GM23248 (cell line): ENCODE results near the gene TRIP4. TPM values are rescaled to one million over a fixed set of nuclear protein-coding genes. Genes with fewer than 3 reads are reported as not detected.
"Not testable (repeated sequence)": the region's sequence is repeated elsewhere in the genome, so short reads cannot be mapped to it uniquely, and the experiment has no call there.

Experiments used
- DNase-seq: peaks from one replicate; pipeline ENCODE4 v3.0.0-alpha.2; 2015
- H2AFZ ChIP-seq: fragments of 200-600 bp; sonication (generic); 2 replicates; pipeline ENCODE4 v1.6.1; 2016; ENCODE audit warnings: antibody characterized with exemption
- H3F3A ChIP-seq: fragments of 200-600 bp; sonication (generic); 2 replicates; pipeline ENCODE4 v1.6.1; 2016; ENCODE audit warnings: mild to moderate bottlenecking, antibody characterized with exemption, mixed run types; ENCODE audit not compliant: insufficient read depth
- H3K27ac ChIP-seq: fragments of 200-600 bp; sonication (generic); 2 replicates; pipeline ENCODE4 v1.5.1; 2016; ENCODE audit warnings: mild to moderate bottlenecking
- H3K27me3 ChIP-seq: fragments of 200-600 bp; sonication (generic); replicated peaks from 2 replicates; pipeline ENCODE4 v1.6.1; 2016; ENCODE audit warnings: mild to moderate bottlenecking; ENCODE audit not compliant: insufficient read depth
- H3K36me3 ChIP-seq: fragments of 200-600 bp; sonication (generic); 2 replicates; pipeline ENCODE4 v1.6.1; 2016; ENCODE audit warnings: low read depth, mild to moderate bottlenecking
- H3K4me1 ChIP-seq: fragments of 200-600 bp; sonication (generic); 2 replicates; pipeline ENCODE4 v1.6.1; 2016; ENCODE audit warnings: mild to moderate bottlenecking; ENCODE audit not compliant: insufficient read depth
- H3K4me2 ChIP-seq: fragments of 200-600 bp; sonication (generic); one replicate; pipeline ENCODE4 v1.6.1; 2016; ENCODE audit warnings: mild to moderate bottlenecking; ENCODE audit not compliant: unreplicated experiment
- H3K4me3 ChIP-seq: fragments of 200-600 bp; sonication (generic); 2 replicates; pipeline ENCODE4 v1.5.1; 2016; ENCODE audit warnings: mild to moderate bottlenecking
- H3K79me2 ChIP-seq: fragments of 200-600 bp; sonication (generic); 2 replicates; pipeline ENCODE4 v1.6.1; 2016; ENCODE audit warnings: mild to moderate bottlenecking; ENCODE audit not compliant: insufficient read depth
- H3K9ac ChIP-seq: fragments of 200-600 bp; sonication (generic); 2 replicates; pipeline ENCODE4 v1.6.1; 2016; ENCODE audit warnings: mild to moderate bottlenecking
- H3K9me2 ChIP-seq: fragments of 200-600 bp; sonication (generic); 2 replicates; pipeline ENCODE4 v1.6.1; 2016; ENCODE audit warnings: mixed run types, mild to moderate bottlenecking, moderate library complexity; ENCODE audit not compliant: insufficient read depth
- H3K9me3 ChIP-seq: fragments of 200-600 bp; sonication (generic); one replicate; pipeline ENCODE4 v1.6.1; 2017; ENCODE audit warnings: low read depth
- H4K20me1 ChIP-seq: fragments of 200-600 bp; sonication (generic); 2 replicates; pipeline ENCODE4 v1.6.0; 2016; ENCODE audit not compliant: insufficient read depth
- EZH2 ChIP-seq: fragments of 200-600 bp; sonication (generic); IDR thresholded peaks from 2 replicates; pipeline ENCODE4 v1.6.1; 2018; ENCODE audit warnings: antibody characterized with exemption, mild to moderate bottlenecking; ENCODE audit not compliant: insufficient read depth, poor library complexity, severe bottlenecking
- EZH2phosphoT487 ChIP-seq: fragments of 200-600 bp; sonication (generic); IDR thresholded peaks from 2 replicates; pipeline ENCODE4 v1.6.1; 2018; ENCODE audit warnings: antibody characterized with exemption, moderate library complexity, mild to moderate bottlenecking, low read depth; ENCODE audit not compliant: insufficient read depth
- WGBS, 2 experiments: methylation state at CpG; one replicate each; pipeline ENCODE4 v1.1.6; 2015 to 2017; ENCODE audit warnings: low lambda C conversion rate in 2 of 2, low coverage in 1 of 2; ENCODE audit errors: missing lambda C conversion rate in 2 of 2; 5-methylcytosine and 5-hydroxymethylcytosine counted together
- in situ Hi-C: fragments of 300-500 bp; cut with MboI; formaldehyde crosslinking; loops from 2 replicates; pipeline ENCODE4 v1.15.0; 2020
- polyA plus RNA-seq: library from polyadenylated mRNA; unstranded; fragments of >200 nt; fragmentation: Nextera tagmentation; extraction: Ambion mirVana; gene quantifications from 2 replicates; pipeline ENCODE4 v1.2.1, GENCODE V29; 2016
- total RNA-seq: library from RNA; depleted of rRNA; stranded (reverse); fragments of >200 nt; shearing (Covaris generic); gene quantifications from 2 replicates; pipeline ENCODE4 v1.2.3, GENCODE V29; 2014

Gene TRIP4
- total and polyA plus RNA-seq, 2 experiments from 2014 or later = 6.9 to 32.9 TPM

GRCh38 chr15:64485796-64486195, 98.2 kb downstream of the TRIP4 start:
- no peaks in the 10 kb centered on the region for H3K4me1 ChIP-seq
- H3K79me2 ChIP-seq = peaks cover 98% of the 10 kb centered on the region
- H3K9me2 ChIP-seq = no peaks in the 10 kb centered on the region
- no peak overlapping the region for H3K9ac ChIP-seq
- no peaks in the 10 kb centered on the region for H3K27me3 ChIP-seq
- TF ChIP-seq EZH2 (no peak), EZH2phosphoT487 (no peak)
- no peaks in the 10 kb centered on the region; the same call in 1 of the 2 replicates for H3F3A ChIP-seq
- H3K4me2 ChIP-seq = no peak overlapping the region
- H2AFZ ChIP-seq = no peak overlapping the region
- no peak overlapping the region for H3K4me3 ChIP-seq
- H3K36me3 ChIP-seq = no peaks in the 10 kb centered on the region
- no peaks in the 10 kb centered on the region; the same call in 1 of the 2 replicates for H4K20me1 ChIP-seq
- no peak overlapping the region for H3K27ac ChIP-seq
- in situ Hi-C loops = no loop called here
- no peak for DNase-seq
- no peaks in the 10 kb centered on the region for H3K9me3 ChIP-seq

GRCh38 chr15:64490598-64491259, 103.1 kb downstream of the TRIP4 start:
- Histone ChIP-seq H3K4me2 (no peak overlapping the region), H3K4me1 (no peaks in the 10 kb centered on the region), H3F3A (no peaks in the 10 kb centered on the region), H3K9me2 (no peaks in the 10 kb centered on the region), H3K27ac (no peak overlapping the region), H4K20me1 (no peaks in the 10 kb centered on the region), H3K4me3 (no peak overlapping the region), H3K27me3 (no peaks in the 10 kb centered on the region), H3K79me2 (peaks cover 98% of the 10 kb centered on the region), H3K36me3 (no peaks in the 10 kb centered on the region), H3K9ac (no peak overlapping the region), H2AFZ (no peak overlapping the region), H3K9me3 (no peaks in the 10 kb centered on the region)
- DNase-seq = peak; percentile 46
- in situ Hi-C loops = no loop called here
- no peak for TF ChIP-seq EZH2
- no peak for TF ChIP-seq EZH2phosphoT487

- in situ Hi-C loops = no loop called here
- no peak for DNase-seq
- no peaks in the 10 kb centered on the region for H3F3A ChIP-seq
- no peaks in the 10 kb centered on the region for H3K36me3 ChIP-seq
- no peak overlapping the region for H2AFZ ChIP-seq
- H3K27ac ChIP-seq = no peak overlapping the region
- H3K4me3 ChIP-seq = no peak overlapping the region
- H3K4me1 ChIP-seq = peaks cover 7% of the 10 kb centered on the region; the same call in 1 of the 2 replicates
- no peak for TF ChIP-seq EZH2phosphoT487
- no peak for TF ChIP-seq EZH2
- no peaks in the 10 kb centered on the region for H3K27me3 ChIP-seq
- WGBS, 2 experiments = 100% methylated on average over 2 of the region's 2 CpGs
- no peaks in the 10 kb centered on the region for H4K20me1 ChIP-seq
- no peak overlapping the region for H3K9ac ChIP-seq
- H3K4me2 ChIP-seq = no peak overlapping the region
- no peaks in the 10 kb centered on the region for H3K9me2 ChIP-seq
- H3K79me2 ChIP-seq = peaks cover 98% of the 10 kb centered on the region
- H3K9me3 ChIP-seq = no peaks in the 10 kb centered on the region
Observed at GRCh38 chr15:64493641-64494040, 106.0 kb downstream of the TRIP4 start.

- H3K79me2 ChIP-seq = peaks cover 100% of the 10 kb centered on the region
- H4K20me1 ChIP-seq, DNase-seq, H3K9me2 ChIP-seq, H3K9me3 ChIP-seq, H3K27me3 ChIP-seq, H3K36me3 ChIP-seq, H3K4me3 ChIP-seq, H3F3A ChIP-seq, H3K4me1 ChIP-seq, H3K4me2 ChIP-seq, H3K9ac ChIP-seq, H2AFZ ChIP-seq, in situ Hi-C loops, H3K27ac ChIP-seq: not testable (repeated sequence)
- 92 to 93% methylated on average over 2 of the region's 2 CpGs for WGBS, 2 experiments
Observed at GRCh38 chr15:64495968-64496367, 108.3 kb downstream of the TRIP4 start.

GRCh38 chr15:64500695-64501395, 113.2 kb downstream of the TRIP4 start:
- no peak overlapping the region for H3K27ac ChIP-seq
- peaks cover 28% of the 10 kb centered on the region for H3F3A ChIP-seq
- TF ChIP-seq EZH2 = no peak
- no peak for TF ChIP-seq EZH2phosphoT487
- no peaks in the 10 kb centered on the region for H3K9me3 ChIP-seq
- no peaks in the 10 kb centered on the region for H3K9me2 ChIP-seq
- H2AFZ ChIP-seq = no peak overlapping the region
- peaks cover 96% of the 10 kb centered on the region for H3K79me2 ChIP-seq
- DNase-seq = no peak
- H3K4me2 ChIP-seq = no peak overlapping the region
- H3K9ac ChIP-seq = no peak overlapping the region
- H3K4me3 ChIP-seq = no peak overlapping the region
- 0 out of 2 replicates have a peak, but pooled peaks cover 4% of the 10 kb centered on the region for H3K36me3 ChIP-seq
- no peaks in the 10 kb centered on the region for H4K20me1 ChIP-seq
- H3K4me1 ChIP-seq = peaks cover 31% of the 10 kb centered on the region
- in situ Hi-C loops = no loop called here
- no peaks in the 10 kb centered on the region for H3K27me3 ChIP-seq
- 44 to 48% methylated on average over 3 of the region's 3 CpGs for WGBS, 2 experiments
